Esophagus squamous epithelium (tissue), 5 donors: ENCODE results near the gene ETS1. TPM values are rescaled to one million over a fixed set of nuclear protein-coding genes. Genes with fewer than 3 reads are reported as not detected.
A peak's percentile ranks its signal among the peaks of the same experiment; 100 is the strongest.

Experiments used
- DNase-seq: peaks from one replicate; lab custom pipeline; 2025; lab: John Stamatoyannopoulos, UW
- H3K27ac ChIP-seq, 4 donors: fragments of 200-600 bp; sonication (generic); one replicate each; pipeline ENCODE4 v1.5.1; 2016 to 2019; ENCODE audit warnings: mild to moderate bottlenecking in 1 of 4
- H3K27me3 ChIP-seq, 4 donors: fragments of 200-600 bp; sonication (generic); 1 replicate in 3 of 4; 2 replicates in 1 of 4; pipeline versions ENCODE4 v1.5.1 to v1.6.0; 2017 to 2021; ENCODE audit warnings: antibody characterized with exemption in 1 of 4
- H3K36me3 ChIP-seq, 3 donors: fragments of 200-600 bp; sonication (generic); one replicate each; pipeline ENCODE4 v1.5.1; 2016 to 2019
- H3K4me1 ChIP-seq, 3 donors: fragments of 200-600 bp; sonication (generic); one replicate each; pipeline ENCODE4 v1.5.1; 2017 to 2019
- H3K4me3 ChIP-seq, 4 donors: fragments of 200-600 bp; sonication (generic); 1 replicate in 3 of 4; 2 replicates in 1 of 4; pipeline ENCODE4 v1.5.1; 2016 to 2019; ENCODE audit warnings: mild to moderate bottlenecking in 2 of 4, moderate library complexity in 1 of 4
- H3K9me3 ChIP-seq, 3 donors: fragments of 200-600 bp; sonication (generic); one replicate each; pipeline ENCODE4 v1.5.1; 2016 to 2019
- POLR2A ChIP-seq, 4 donors: fragments of 450-650 bp; IDR thresholded peaks; one replicate each; pipeline ENCODE4 v1.6.1; 2017; ENCODE audit warnings: antibody characterized with exemption in 4 of 4, mild to moderate bottlenecking in 4 of 4, moderate library complexity in 3 of 4
- WGBS, 2 donors: methylation state at CpG; one replicate each; pipeline ENCODE4 v1.1.5; 2018; 5-methylcytosine and 5-hydroxymethylcytosine counted together
- intact Hi-C: fragments of 100-400 bp; cut with DNase I; formaldehyde crosslinking; loops from one replicate; pipeline ENCODE4 v1.15.0; 2022
- total RNA-seq, 4 donors: library from RNA; depleted of rRNA; stranded (reverse); fragments of >200 nt; gene quantifications; one replicate each; pipeline ENCODE4 v1.1.0, GENCODE V29; 2016
- TF ChIP-seq, protein P1 (sequence below), 6 experiments: fragments of 450-650 bp in 4 of 6; fragments of 200-600 bp in 2 of 6; sonication (generic) in 2 of 6; IDR thresholded peaks; one replicate each; pipeline ENCODE4 v1.5.1; 2016 to 2019; ENCODE audit warnings: antibody characterized with exemption in 6 of 6, mild to moderate bottlenecking in 4 of 6, moderate library complexity in 4 of 6
- donor health status: DM: yes; HTN: yes; CAD: no.

Gene ETS1, protein sequence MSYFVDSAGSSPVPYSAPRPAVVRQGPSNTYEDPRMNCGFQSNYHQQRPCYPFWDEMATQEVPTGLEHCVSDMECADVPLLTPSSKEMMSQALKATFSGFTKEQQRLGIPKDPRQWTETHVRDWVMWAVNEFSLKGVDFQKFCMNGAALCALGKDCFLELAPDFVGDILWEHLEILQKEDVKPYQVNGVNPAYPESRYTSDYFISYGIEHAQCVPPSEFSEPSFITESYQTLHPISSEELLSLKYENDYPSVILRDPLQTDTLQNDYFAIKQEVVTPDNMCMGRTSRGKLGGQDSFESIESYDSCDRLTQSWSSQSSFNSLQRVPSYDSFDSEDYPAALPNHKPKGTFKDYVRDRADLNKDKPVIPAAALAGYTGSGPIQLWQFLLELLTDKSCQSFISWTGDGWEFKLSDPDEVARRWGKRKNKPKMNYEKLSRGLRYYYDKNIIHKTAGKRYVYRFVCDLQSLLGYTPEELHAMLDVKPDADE
- total RNA-seq: 10 to 100 TPM in 3 of 4 donors, 1 to 10 TPM in 1; 3.4 to 37.0 (median 16.4) TPM

DNA sequence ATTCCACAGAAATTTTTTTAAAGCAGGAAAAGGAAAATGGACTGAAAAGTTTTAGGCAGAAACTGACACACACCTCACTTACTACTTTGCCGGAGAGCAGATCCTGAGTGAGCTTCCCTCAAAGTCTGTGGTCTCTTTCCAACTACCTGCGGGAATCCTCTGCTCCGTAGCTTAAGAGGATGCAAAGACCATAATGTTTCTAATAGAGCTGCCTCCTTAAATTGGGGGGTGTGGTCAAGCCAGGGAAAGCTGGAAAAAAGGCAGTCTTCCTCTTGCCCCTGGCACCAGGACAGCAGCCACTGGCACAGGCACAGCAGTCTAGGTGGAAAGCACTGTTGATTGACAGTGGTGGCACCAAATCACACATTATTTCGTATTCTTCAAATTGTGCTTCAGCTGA, at the start of gene ETS1:
ETS1 (minus strand) TSS at position 144 of the 400 bp plus-strand sequence. CDS start 14,428 bp downstream, outside the sequence.
- peak within 1 kb of the TSS in 1 of 4 donors; percentile 7 for H3K27ac ChIP-seq
- peak within 1 kb of the TSS in 2 of 4 donors; percentile 5 to 50 for H3K4me3 ChIP-seq
- DNase-seq: no peak
- no peaks in the 10 kb centered on the region for H3K9me3 ChIP-seq
- no peaks in the 10 kb centered on the region for H3K4me1 ChIP-seq
- peaks cover 0 to 62% (median 2%) of the 10 kb centered on the region in 4 donors for H3K27me3 ChIP-seq
- H3K36me3 ChIP-seq: no peaks in the 10 kb centered on the region
- no peak for TF ChIP-seq POLR2A (IDR thresholded peaks at IDR 0.05)
- TF ChIP-seq, protein P1, sequence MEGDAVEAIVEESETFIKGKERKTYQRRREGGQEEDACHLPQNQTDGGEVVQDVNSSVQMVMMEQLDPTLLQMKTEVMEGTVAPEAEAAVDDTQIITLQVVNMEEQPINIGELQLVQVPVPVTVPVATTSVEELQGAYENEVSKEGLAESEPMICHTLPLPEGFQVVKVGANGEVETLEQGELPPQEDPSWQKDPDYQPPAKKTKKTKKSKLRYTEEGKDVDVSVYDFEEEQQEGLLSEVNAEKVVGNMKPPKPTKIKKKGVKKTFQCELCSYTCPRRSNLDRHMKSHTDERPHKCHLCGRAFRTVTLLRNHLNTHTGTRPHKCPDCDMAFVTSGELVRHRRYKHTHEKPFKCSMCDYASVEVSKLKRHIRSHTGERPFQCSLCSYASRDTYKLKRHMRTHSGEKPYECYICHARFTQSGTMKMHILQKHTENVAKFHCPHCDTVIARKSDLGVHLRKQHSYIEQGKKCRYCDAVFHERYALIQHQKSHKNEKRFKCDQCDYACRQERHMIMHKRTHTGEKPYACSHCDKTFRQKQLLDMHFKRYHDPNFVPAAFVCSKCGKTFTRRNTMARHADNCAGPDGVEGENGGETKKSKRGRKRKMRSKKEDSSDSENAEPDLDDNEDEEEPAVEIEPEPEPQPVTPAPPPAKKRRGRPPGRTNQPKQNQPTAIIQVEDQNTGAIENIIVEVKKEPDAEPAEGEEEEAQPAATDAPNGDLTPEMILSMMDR (IDR thresholded peaks at IDR 0.05): no peak
- 12 to 42% methylated on average over 4 of the region's 4 CpGs for WGBS, 2 donors
- intact Hi-C loops: no loop called here

DNA sequence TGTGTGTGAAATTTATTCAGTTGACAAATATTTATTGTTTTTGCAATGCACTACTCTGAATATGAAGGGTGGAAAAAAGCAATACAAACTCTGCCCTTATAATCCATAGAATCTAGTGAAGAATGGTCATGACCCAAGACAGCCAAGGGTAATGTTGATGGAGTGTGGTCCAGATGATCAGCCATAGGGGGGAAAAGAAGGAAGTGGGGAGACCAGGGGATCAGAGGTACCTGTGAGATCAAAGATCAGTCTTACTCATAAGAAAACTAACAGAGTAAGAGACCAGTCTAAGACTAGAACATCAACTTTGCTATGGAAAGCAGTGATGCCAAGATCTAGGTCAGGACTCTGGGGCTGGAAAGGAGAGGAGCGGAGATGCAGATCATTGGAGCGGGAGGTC, 47.0 kb upstream of the ETS1 start:
- Histone ChIP-seq H3K36me3 (no peaks in the 10 kb centered on the region), H3K9me3 (no peaks in the 10 kb centered on the region), H3K27me3 (peaks cover 0 to 7% (median 0%) of the 10 kb centered on the region in 4 donors), H3K27ac (no peak overlapping the region), H3K4me1 (peaks cover 0 to 20% (median 7%) of the 10 kb centered on the region in 3 donors), H3K4me3 (no peak overlapping the region)
- TF ChIP-seq, protein P1 (IDR thresholded peaks at IDR 0.05): no peak
- TF ChIP-seq POLR2A (IDR thresholded peaks at IDR 0.05): no peak
- intact Hi-C loops: loop anchor here (10.0 kb wide), 1 partner anchor 460 kb away; no protein-coding TSS in a partner anchor
- no peak for DNase-seq
- WGBS, 2 donors: 94 to 100% methylated on average over 2 of the region's 2 CpGs

DNA sequence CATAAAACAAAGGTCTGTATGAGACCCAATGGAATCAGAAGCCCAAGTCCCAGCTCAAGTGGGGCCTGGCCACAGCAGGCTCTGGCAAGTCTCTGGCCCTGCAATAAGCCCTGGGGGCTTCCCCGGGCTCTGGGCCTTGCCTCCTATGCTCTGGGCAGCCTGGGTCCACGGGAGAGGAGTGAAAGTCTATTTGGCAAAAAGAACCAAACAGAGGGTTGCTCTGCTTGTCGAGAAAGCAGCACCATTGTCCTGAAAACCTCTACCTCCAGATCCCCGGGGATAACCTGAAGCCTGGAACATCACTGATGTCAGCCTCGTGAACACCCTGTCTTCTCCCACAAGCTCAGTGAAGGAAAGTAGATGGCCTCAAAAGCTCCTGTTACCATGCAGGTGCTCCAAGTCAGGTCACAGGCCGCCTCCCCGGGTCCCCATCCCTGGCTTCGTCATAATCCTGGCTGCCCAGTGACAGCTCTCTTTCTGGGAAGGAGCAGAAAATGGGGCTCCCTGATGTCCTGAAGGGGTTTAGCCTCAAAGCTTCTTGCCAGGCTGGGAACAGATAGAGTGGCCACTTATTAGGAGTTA, 46.1 kb upstream of the ETS1 start:
- H3K27me3 ChIP-seq: peaks cover 0 to 7% (median 0%) of the 10 kb centered on the region in 4 donors
- no peak overlapping the region for H3K4me3 ChIP-seq
- no peaks in the 10 kb centered on the region for H3K36me3 ChIP-seq
- peaks cover 0 to 21% (median 7%) of the 10 kb centered on the region in 3 donors for H3K4me1 ChIP-seq
- no peak for TF ChIP-seq POLR2A (IDR thresholded peaks at IDR 0.05)
- TF ChIP-seq, protein P1 (IDR thresholded peaks at IDR 0.05): no peak
- WGBS, 2 donors: 60 to 67% methylated on average over 3 to 6 of the region's 8 CpGs
- H3K9me3 ChIP-seq: no peaks in the 10 kb centered on the region
- no peak overlapping the region for H3K27ac ChIP-seq
- intact Hi-C loops: loop anchor here (10.0 kb wide), 1 partner anchor 459 kb away; no protein-coding TSS in a partner anchor
- no peak for DNase-seq

DNA sequence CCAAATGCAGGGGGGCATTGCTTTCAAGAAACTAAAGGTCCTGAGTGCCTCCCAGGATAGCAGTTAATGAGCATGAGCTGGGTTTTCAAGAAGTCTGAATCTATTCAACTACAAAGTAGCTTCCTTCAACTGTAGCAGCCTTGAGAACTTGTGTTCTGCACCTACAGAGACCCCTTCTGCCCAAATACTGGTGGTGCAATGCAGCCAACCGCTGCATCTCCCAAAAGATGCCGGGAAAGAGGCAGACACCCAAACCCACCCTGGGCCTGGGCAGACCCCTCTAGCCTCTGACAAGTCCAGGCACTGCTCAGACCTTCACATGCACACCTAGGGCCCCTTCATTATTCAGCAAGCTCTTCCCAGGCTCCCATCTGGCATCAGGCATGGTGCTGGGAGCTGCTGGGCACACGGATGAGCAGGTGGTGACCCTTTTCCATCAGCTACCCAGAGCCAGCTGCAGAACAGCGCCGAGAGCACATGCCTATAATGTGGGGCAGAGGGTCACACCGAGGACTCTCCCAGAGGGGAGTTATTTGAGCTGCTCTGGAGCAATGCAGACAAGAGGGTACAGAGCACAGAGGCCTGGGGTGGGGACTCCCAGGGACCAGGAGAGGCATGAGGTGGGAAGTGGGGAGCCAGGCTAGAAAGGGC, 44.9 kb upstream of the ETS1 start:
- Histone ChIP-seq H3K4me1 (peaks cover 0 to 22% (median 7%) of the 10 kb centered on the region in 3 donors), H3K36me3 (no peaks in the 10 kb centered on the region), H3K27ac (no peak overlapping the region), H3K9me3 (no peaks in the 10 kb centered on the region), H3K4me3 (no peak overlapping the region), H3K27me3 (peaks cover 0 to 7% (median 0%) of the 10 kb centered on the region in 4 donors)
- 48 to 59% methylated on average over 2 to 5 of the region's 6 CpGs for WGBS, 2 donors
- intact Hi-C loops: loop anchor here (10.0 kb wide), 1 partner anchor 457 kb away; no protein-coding TSS in a partner anchor
- no peak for DNase-seq
- TF ChIP-seq, protein P1 (IDR thresholded peaks at IDR 0.05): peak in 5 of 6 experiments; percentile 30 to 57 (median 54)
- TF ChIP-seq POLR2A (IDR thresholded peaks at IDR 0.05): no peak
